H1 (cell line): ENCODE results near the gene GPR39. TPM values are rescaled to one million over a fixed set of nuclear protein-coding genes. Genes with fewer than 3 reads are reported as not detected.

Experiments used
- EP300 ChIP-seq, 2 experiments: IDR thresholded peaks; 1 replicate in 1 of 2; 2 replicates in 1 of 2; pipeline ENCODE4 v1.6.1; 2011 to 2012; ENCODE audit warnings: low read depth in 2 of 2, low read length in 2 of 2, mild to moderate bottlenecking in 2 of 2, borderline replicate concordance in 1 of 2, inconsistent platforms in 1 of 2, moderate library complexity in 1 of 2
- KDM1A ChIP-seq: fragments of 200-600, 300-600 bp; sonication (generic); IDR thresholded peaks from 2 replicates; pipeline ENCODE4 v1.7.1; 2016; ENCODE audit warnings: mild to moderate bottlenecking, low read length, borderline replicate concordance
- PHF8 ChIP-seq: fragments of 200-600 bp; sonication (generic); conservative IDR thresholded peaks from 2 replicates; pipeline ENCODE4 v1.7.1; 2012; ENCODE audit warnings: low read depth, mild to moderate bottlenecking, inconsistent platforms, low read length, moderate library complexity
- polyA plus RNA-seq, 7 experiments: library from polyadenylated mRNA; depleted of rRNA in 3 of 7; stranded (reverse) in 5 of 7; unstranded in 2 of 7; fragments of >200 nt in 5 of 7; fragments of 200-250 nt in 2 of 7; gene quantifications; 1 replicate in 5 of 7; 2 replicates in 1 of 7; 4 replicates in 1 of 7; pipeline versions ENCODE4 v1.2.1 to v1.2.3, GENCODE V29; 2011 to 2013; ENCODE audit warnings: missing spikeins in 2 of 7, mixed read lengths in 2 of 7
- total RNA-seq: library from RNA; stranded (reverse); fragmentation: NEBNext Ultra II Directional; extraction: Animal tissue kit (Norgen Biotek cat#: 25700); gene quantifications from 2 replicates; pipeline ENCODE4 v1.2.1, GENCODE V29; 2021

The GPR39 gene
- total and polyA plus RNA-seq, 2 of the 8 experiments (the other 6 are each of a cell fraction or from before 2014, with no cell fraction given): 0.63 to 2.7 TPM

DNA sequence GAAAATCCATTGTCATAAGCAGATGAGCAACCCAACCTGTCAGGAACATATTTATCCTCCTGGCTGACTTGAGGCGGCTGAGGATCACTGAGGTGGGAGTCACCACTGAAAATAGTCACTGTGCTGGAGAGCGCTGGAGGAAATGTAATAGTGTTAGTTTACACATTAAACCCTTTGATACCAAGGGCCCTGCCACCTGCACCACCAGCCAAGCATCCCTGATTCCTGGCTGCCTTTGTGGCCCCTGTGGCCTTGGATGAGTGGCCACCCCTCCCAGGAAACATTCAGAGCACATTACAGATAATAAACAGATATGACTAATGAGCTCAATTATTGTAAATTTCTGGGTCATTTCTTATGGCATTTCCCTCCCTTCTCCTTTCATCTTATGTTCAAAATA is 147.5 kb downstream of the GPR39 start (continued):
- no peak for TF ChIP-seq KDM1A
- no peak for TF ChIP-seq PHF8
- TF ChIP-seq EP300 (IDR thresholded peaks at IDR 0.05; ENCODE audit: borderline replicate concordance in 1 of 2, low read depth in 2 of 2, low read length in 2 of 2): no peak
